Lower leg skin (tissue), 4 donors: ENCODE measurements around the gene KSR2. TPM values are rescaled to one million over a fixed set of nuclear protein-coding genes. Genes with fewer than 3 reads are reported as not detected.

Experiments
- DNase-seq, 2 donors: peaks; one replicate each; pipeline ENCODE4 v3.0.0-alpha.2; 2019; ENCODE audit warnings: low spot score in 2 of 2
- H3K4me3 ChIP-seq: fragments of 200-600 bp; sonication (generic); 2 replicates; pipeline ENCODE4 v1.5.1; 2017; ENCODE audit warnings: mild to moderate bottlenecking, low read depth; ENCODE audit not compliant: poor library complexity, severe bottlenecking
- CTCF ChIP-seq, 3 donors: fragments of 450-650 bp; IDR thresholded peaks; one replicate each; pipeline ENCODE4 v1.5.1; 2016; ENCODE audit warnings: antibody characterized with exemption in 3 of 3, mild to moderate bottlenecking in 3 of 3, moderate library complexity in 2 of 3
- POLR2A ChIP-seq, 2 donors: fragments of 450-650 bp; IDR thresholded peaks; one replicate each; pipeline ENCODE4 v1.6.1; 2016 to 2017; ENCODE audit warnings: antibody characterized with exemption in 2 of 2, mild to moderate bottlenecking in 1 of 2, moderate library complexity in 1 of 2
- WGBS, 2 donors: methylation state at CpG; one replicate each; pipeline ENCODE4 v1.1.5; 2018; 5-methylcytosine and 5-hydroxymethylcytosine counted together
- intact Hi-C: fragments of 100-400 bp; cut with DNase I; formaldehyde crosslinking; loops from one replicate; pipeline ENCODE4 v1.15.0; 2023; ENCODE audit warnings: low total_unique reads
- total RNA-seq, 4 donors: library from RNA; depleted of rRNA; stranded (reverse); fragments of >200 nt; gene quantifications; one replicate each; pipeline ENCODE4 v1.1.0, GENCODE V29; 2016

Gene KSR2
- total RNA-seq, 4 donors from 2014 or later: 0.17 to 0.84 (median 0.35) TPM

GRCh38 chr12:117820216-117820907, 148.4 kb downstream of the KSR2 start:
- no peak overlapping the region for H3K4me3 ChIP-seq

GRCh38 chr12:117819160-117819559, 149.6 kb downstream of the KSR2 start:
- DNase-seq: no peak
- intact Hi-C loops: no loop called here
- 36 to 45% methylated on average over 4 of the region's 4 CpGs for WGBS, 2 donors
- no peak overlapping the region for H3K4me3 ChIP-seq
- TF ChIP-seq CTCF (IDR thresholded peaks at IDR 0.05) (no peak), POLR2A (IDR thresholded peaks at IDR 0.05) (no peak)

More at GRCh38 chr12:117820216-117820907, 148.4 kb downstream of the KSR2 start:
- no peak for DNase-seq
- TF ChIP-seq CTCF (IDR thresholded peaks at IDR 0.05): no peak
- TF ChIP-seq POLR2A (IDR thresholded peaks at IDR 0.05): no peak
- intact Hi-C loops: no loop called here
- WGBS, 2 donors: 74 to 80% methylated on average over 12 of the region's 12 CpGs

GRCh38 chr12:117818400-117818799, 150.4 kb downstream of the KSR2 start:
- H3K4me3 ChIP-seq: no peak overlapping the region
- TF ChIP-seq POLR2A (IDR thresholded peaks at IDR 0.05) (no peak), CTCF (IDR thresholded peaks at IDR 0.05) (no peak)
- intact Hi-C loops: no loop called here
- whole genome bisulfite sequencing, 2 donors: 30 to 31% methylated on average over 5 of the region's 5 CpGs
- no peak for DNase-seq

- 85 to 86% methylated on average over 3 of the region's 3 CpGs for WGBS, 2 donors
- DNase-seq: no peak
- no peak for TF ChIP-seq CTCF (IDR thresholded peaks at IDR 0.05)
- TF ChIP-seq POLR2A (IDR thresholded peaks at IDR 0.05): no peak
- intact Hi-C loops: no loop called here
- no peak overlapping the region for H3K4me3 ChIP-seq
Observed at GRCh38 chr12:117809509-117809908, 159.3 kb downstream of the KSR2 start.

- H3K4me3 ChIP-seq: no peak overlapping the region
- TF ChIP-seq POLR2A (IDR thresholded peaks at IDR 0.05) (no peak), CTCF (IDR thresholded peaks at IDR 0.05) (no peak)
- intact Hi-C loops: no loop called here
- DNase-seq: no peak
- 56 to 64% methylated on average over 2 of the region's 2 CpGs for WGBS, 2 donors
Observed at GRCh38 chr12:117807946-117808345, 160.8 kb downstream of the KSR2 start.

- no peak for TF ChIP-seq CTCF (IDR thresholded peaks at IDR 0.05)
- TF ChIP-seq POLR2A (IDR thresholded peaks at IDR 0.05): no peak
- intact Hi-C loops: no loop called here
- H3K4me3 ChIP-seq: no peak overlapping the region
- 97 to 98% methylated on average over 2 of the region's 2 CpGs for WGBS, 2 donors
- no peak for DNase-seq
Observed at GRCh38 chr12:117807355-117807754, 161.4 kb downstream of the KSR2 start.
